Common myeloid progenitor, CD34-positive (primary cell): Measurements from ENCODE around the gene DDX43.
"Not testable (repeated sequence)": the region's sequence is repeated elsewhere in the genome, so short reads cannot be mapped to it uniquely, and the experiment has no call there.

Source experiments
- CTCF ChIA-PET: fragments of 350-600 bp; sonication (Branson Sonifier 250); formaldehyde crosslinking; loops from one replicate; lab custom pipeline; 2021; ENCODE audit warnings: antibody characterized with exemption; lab: Charles Lee
- POLR2A ChIA-PET: fragments of 350-600 bp; sonication (Branson Sonifier 250); formaldehyde crosslinking; loops from one replicate; lab custom pipeline; 2021; ENCODE audit warnings: antibody characterized with exemption; lab: Charles Lee
- DNase-seq, 3 donors: peaks; one replicate each; pipeline versions ENCODE4 v3.0.0 to v3.0.0-alpha.2; 2013
- H3K27ac ChIP-seq, 2 experiments: 1 replicate in 1 of 2; 2 replicates in 1 of 2; pipeline ENCODE4 v1.7.0; 2013; ENCODE audit warnings: inconsistent platforms in 2 of 2, low read length in 2 of 2, mild to moderate bottlenecking in 2 of 2, low read depth in 1 of 2, moderate library complexity in 1 of 2; ENCODE audit not compliant: severe bottlenecking in 2 of 2, insufficient read depth in 1 of 2, poor library complexity in 1 of 2
- H3K27me3 ChIP-seq, 5 experiments: replicated peaks in 2 of 5; 1 replicate in 3 of 5; 2 replicates in 2 of 5; pipeline versions ENCODE4 v1.6.1 to v1.7.0; 2013; ENCODE audit warnings: low read length in 4 of 5, mild to moderate bottlenecking in 2 of 5, moderate library complexity in 2 of 5, inconsistent platforms in 1 of 5; ENCODE audit not compliant: insufficient read depth in 5 of 5, control insufficient read depth in 4 of 5
- H3K36me3 ChIP-seq, 4 experiments: 1 replicate in 2 of 4; 2 replicates in 2 of 4; pipeline versions ENCODE4 v1.6.1 to v1.7.0; 2013; ENCODE audit warnings: low read length in 3 of 4, control low read depth in 1 of 4, mild to moderate bottlenecking in 1 of 4; ENCODE audit not compliant: control insufficient read depth in 4 of 4, insufficient read depth in 4 of 4
- H3K4me1 ChIP-seq, 4 experiments: 1 replicate in 3 of 4; 2 replicates in 1 of 4; pipeline versions ENCODE4 v1.6.1 to v1.7.1; 2013; ENCODE audit warnings: low read length in 3 of 4, mild to moderate bottlenecking in 3 of 4, control low read depth in 1 of 4, inconsistent platforms in 1 of 4, moderate library complexity in 1 of 4; ENCODE audit not compliant: control insufficient read depth in 4 of 4, insufficient read depth in 4 of 4; ENCODE audit errors: control extremely low read depth in 1 of 4
- H3K4me3 ChIP-seq, 7 experiments: 1 replicate in 4 of 7; 2 replicates in 3 of 7; pipeline versions ENCODE4 v1.5.1 to v1.7.0; 2013; ENCODE audit warnings: mild to moderate bottlenecking in 7 of 7, low read length in 6 of 7, moderate library complexity in 6 of 7, inconsistent platforms in 2 of 7, low read depth in 2 of 7, control low read depth in 1 of 7; ENCODE audit not compliant: insufficient read depth in 4 of 7, control insufficient read depth in 1 of 7; ENCODE audit errors: extremely low read depth in 1 of 7
- H3K9me3 ChIP-seq, 5 experiments: 1 replicate in 4 of 5; 2 replicates in 1 of 5; pipeline versions ENCODE4 v1.6.1 to v1.7.1; 2013; ENCODE audit warnings: low read length in 4 of 5, mild to moderate bottlenecking in 2 of 5, inconsistent platforms in 1 of 5, low read depth in 1 of 5, moderate library complexity in 1 of 5; ENCODE audit not compliant: control insufficient read depth in 4 of 5, insufficient read depth in 2 of 5; ENCODE audit errors: control extremely low read depth in 1 of 5
- WGBS: methylation state at CpG from one replicate; pipeline ENCODE4 v1.1.5; 2013; ENCODE audit not compliant: insufficient coverage; 5-methylcytosine and 5-hydroxymethylcytosine counted together

DDX43 gene

DNA sequence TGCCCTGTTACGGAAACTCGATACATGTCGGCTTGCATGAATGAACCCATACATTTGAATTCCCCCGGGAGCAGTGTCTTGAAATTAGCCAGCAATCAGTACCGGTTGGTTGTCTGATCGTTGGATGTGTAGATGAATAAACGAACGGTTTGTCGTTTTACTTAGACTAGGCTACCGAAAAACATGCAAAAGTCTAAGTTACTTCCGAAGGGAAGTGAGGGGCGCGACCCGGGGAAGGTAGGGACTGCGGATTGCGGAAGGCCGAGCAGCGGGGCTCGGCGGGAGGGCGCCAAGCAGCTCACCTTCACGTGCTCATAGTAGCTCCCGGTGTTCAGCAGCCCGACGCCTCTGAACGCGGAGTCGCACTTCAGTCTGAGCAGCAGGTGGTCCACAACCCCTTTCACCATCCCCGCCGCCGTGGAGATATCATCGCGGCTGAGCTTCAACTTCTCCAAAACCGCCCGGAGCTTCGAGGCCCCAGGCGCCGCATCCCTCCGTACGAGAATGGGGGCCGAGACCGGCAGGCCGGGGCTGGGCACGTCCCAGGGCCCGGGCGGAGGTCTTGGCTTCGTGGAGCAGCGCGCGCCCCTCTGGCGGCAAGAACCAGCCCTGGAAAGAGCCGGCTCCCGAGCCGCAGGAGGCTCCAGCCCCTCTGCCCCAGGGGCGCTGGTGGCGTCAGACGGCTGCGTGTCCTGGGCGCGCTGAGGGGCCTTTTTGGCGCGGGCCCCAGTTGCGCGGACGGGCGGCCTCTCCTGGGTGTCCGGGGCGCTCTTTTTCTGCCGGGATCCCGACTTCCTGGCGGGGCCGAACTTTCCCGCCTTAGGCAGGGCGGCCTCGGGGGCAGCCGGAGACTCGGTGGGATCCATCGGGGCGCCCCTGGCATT is 56.8 kb downstream of the DDX43 start:
- WGBS: 0% methylated on average over 65 of the region's 79 CpGs
- POLR2A ChIA-PET: interaction anchor here (0.6 to 3.4 kb wide), 4 partner anchors 10 to 64 kb away, joined by 3 to 31 read pairs (median 3); partner anchors contain the start of gene MTO1
- no peaks in the 10 kb centered on the region for H3K27me3 ChIP-seq
- CTCF ChIA-PET: interaction anchor here (0.8 to 2.0 kb wide), 3 partner anchors 10 to 31 kb away, joined by 3 to 4 read pairs (median 3); partner anchors contain the start of gene MTO1
- DNase-seq: peak; percentile 60 to 83 (median 73)
- H3K9me3 ChIP-seq: no peaks in the 10 kb centered on the region
- H3K4me3 ChIP-seq: peak overlapping the region; percentile 66 to 95 (median 78)
- peak overlapping the region; percentile 46 to 74 for H3K27ac ChIP-seq
- peaks cover 0 to 5% (median under 1%) of the 10 kb centered on the region in 4 experiments for H3K36me3 ChIP-seq
- H3K4me1 ChIP-seq: peaks cover 10 to 31% (median 26%) of the 10 kb centered on the region in 4 experiments

DNA sequence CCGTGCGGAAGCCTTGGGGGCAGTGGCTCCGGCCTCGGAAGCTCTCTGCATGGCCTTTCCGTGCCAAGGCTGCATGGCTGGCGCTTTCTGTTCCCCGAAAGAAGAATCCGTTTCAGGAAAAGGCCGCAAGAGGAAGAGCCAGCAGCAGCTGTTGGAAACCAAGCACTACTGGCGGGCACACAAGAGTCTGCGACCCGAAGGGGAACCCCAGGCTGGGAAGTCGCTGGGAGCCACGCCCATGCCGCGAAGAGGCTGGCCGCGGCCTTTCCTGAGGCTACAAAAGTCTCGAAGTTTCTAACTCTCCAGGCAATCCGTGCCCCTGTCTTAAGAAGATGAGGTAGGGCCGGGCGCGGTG is 57.5 kb downstream of the DDX43 start, which contains the start of gene CGAS:
Gene CGAS, minus strand, starts transcription at position 191 of the 355 bp plus-strand sequence. Its CDS starts 116 bp downstream, at position 75.
- WGBS: 0% methylated on average over 22 of the region's 23 CpGs
- DNase-seq: peak; percentile 78 to 92 (median 92)
- H3K27me3 ChIP-seq: no peaks in the 10 kb centered on the region
- H3K27ac ChIP-seq: peak within 1 kb of the TSS; percentile 46 to 74
- ChIA-PET CTCF (interaction anchor here (1.1 to 2.0 kb wide), 2 partner anchors 13 to 32 kb away, joined by 3 to 4 read pairs; no protein-coding TSS in a partner anchor), POLR2A (interaction anchor here (0.6 to 3.4 kb wide), 4 partner anchors 10 to 63 kb away, joined by 3 to 31 read pairs (median 3); partner anchors contain the start of gene MTO1)
- peaks cover 10 to 31% (median 27%) of the 10 kb centered on the region in 4 experiments for H3K4me1 ChIP-seq
- H3K36me3 ChIP-seq: peaks cover 0 to 5% (median under 1%) of the 10 kb centered on the region in 4 experiments
- peak within 1 kb of the TSS; percentile 66 to 95 (median 78) for H3K4me3 ChIP-seq
- H3K9me3 ChIP-seq: no peaks in the 10 kb centered on the region

DNA sequence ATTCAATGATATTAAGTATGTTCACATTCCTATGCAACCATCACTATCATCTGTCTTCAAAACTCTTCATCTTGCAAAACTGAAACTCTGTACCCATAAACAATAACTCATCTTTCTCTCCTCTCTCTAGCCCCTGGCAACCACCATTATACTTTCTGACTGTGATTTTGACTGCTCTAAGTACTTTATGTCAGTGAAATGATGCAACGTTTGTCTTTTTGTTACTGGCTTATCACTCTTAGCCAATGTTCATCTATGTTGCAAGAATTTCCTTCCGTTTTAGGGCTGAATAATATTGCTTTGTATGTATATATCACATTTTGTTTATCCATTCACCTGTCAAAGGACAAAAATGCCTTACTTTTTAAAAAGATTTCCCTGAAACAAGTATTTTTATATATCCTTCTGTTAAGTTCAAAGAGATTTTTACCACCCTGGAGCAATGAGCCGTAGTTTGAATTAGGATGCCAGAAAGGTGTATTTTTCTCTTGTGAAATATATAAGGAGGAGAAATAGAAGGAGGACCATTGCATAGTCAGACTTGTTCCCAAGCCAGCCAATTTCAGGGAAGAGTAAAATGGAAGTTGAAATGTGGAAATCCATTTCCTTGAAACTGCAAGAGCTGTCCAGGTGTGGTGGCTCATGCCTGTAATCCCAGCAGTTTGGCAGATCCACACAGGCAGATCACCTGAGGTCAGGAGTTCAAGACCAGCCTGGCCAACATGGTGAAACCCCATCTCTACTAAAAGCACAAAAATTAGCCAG is 61.4 kb downstream of the DDX43 start:
- POLR2A ChIA-PET: no interaction called here
- peak; percentile 36 to 64 (median 59) for DNase-seq

DNA sequence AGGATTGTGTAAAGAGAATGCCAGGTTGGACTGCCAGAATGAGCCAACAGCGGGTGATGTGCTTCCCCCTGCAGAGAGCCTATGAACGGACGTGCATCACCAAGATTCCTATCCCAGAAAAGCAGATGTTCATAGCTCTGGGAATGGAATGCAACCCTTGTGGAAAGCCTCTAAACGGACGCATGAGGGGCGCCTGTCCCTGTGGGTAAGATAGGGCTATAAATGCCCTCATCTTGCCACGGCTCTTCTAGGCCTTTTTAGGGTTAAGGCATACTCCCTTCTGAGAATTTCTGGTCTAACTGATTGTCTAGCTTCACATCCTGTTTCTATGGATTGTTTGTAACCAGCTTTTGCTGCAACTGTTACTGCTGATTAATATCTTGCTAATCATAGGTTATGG is 64.8 kb downstream of the DDX43 start:
- H3K27me3 ChIP-seq, DNase-seq, H3K4me3 ChIP-seq, POLR2A ChIA-PET, H3K27ac ChIP-seq, H3K9me3 ChIP-seq, H3K36me3 ChIP-seq: not testable (repeated sequence)
- WGBS: 88% methylated on average over 4 of the region's 7 CpGs
- peaks cover 9 to 43% (median 19%) of the 10 kb centered on the region in 4 experiments for H3K4me1 ChIP-seq
- CTCF ChIA-PET: interaction anchor here (0.7 kb wide), 1 partner anchor 35 kb away, joined by 3 read pairs; no protein-coding TSS in a partner anchor

More for the DNA sequence above, 61.4 kb downstream of the DDX43 start:
- CTCF ChIA-PET: no interaction called here
- Histone ChIP-seq H3K4me3 (peak overlapping the region in 2 of 7 experiments; percentile 5 to 15), H3K9me3 (no peaks in the 10 kb centered on the region), H3K27me3 (no peaks in the 10 kb centered on the region), H3K27ac (no peak overlapping the region), H3K36me3 (no peaks in the 10 kb centered on the region), H3K4me1 (peaks cover 7 to 38% (median 19%) of the 10 kb centered on the region in 4 experiments)
- WGBS: 86% methylated on average over 1 of the region's 3 CpGs

DNA sequence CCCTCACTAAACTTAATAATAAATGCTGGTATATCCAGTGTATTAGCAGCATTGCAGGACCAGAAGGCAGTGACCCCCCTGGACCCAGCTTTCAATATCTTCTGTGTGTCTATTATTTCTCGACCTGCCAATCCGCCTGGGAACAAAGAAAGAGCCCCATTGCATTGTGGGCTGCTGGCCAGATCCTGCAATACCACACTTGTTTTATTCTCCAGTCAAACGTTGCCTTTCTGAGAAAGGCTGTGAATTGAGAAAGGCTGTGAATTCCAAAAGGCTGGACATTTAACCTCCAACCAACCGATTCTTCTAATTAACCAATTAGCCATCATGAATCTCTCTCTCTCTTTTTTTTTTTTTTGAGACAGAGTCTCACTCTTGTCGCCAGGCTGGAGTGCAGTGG is 65.4 kb downstream of the DDX43 start:
- ChIA-PET POLR2A (no interaction called here), CTCF (interaction anchor here (0.7 kb wide), 1 partner anchor 35 kb away, joined by 3 read pairs; no protein-coding TSS in a partner anchor)
- H3K9me3 ChIP-seq: no peaks in the 10 kb centered on the region
- no peaks in the 10 kb centered on the region for H3K27me3 ChIP-seq
- H3K36me3 ChIP-seq: peaks cover 0 to 6% (median 2%) of the 10 kb centered on the region in 4 experiments
- no peak for DNase-seq
- no peak overlapping the region for H3K4me3 ChIP-seq
- WGBS: 89% methylated on average over 3 of the region's 5 CpGs
- no peak overlapping the region for H3K27ac ChIP-seq
- H3K4me1 ChIP-seq: peaks cover 9 to 39% (median 19%) of the 10 kb centered on the region in 4 experiments

DNA sequence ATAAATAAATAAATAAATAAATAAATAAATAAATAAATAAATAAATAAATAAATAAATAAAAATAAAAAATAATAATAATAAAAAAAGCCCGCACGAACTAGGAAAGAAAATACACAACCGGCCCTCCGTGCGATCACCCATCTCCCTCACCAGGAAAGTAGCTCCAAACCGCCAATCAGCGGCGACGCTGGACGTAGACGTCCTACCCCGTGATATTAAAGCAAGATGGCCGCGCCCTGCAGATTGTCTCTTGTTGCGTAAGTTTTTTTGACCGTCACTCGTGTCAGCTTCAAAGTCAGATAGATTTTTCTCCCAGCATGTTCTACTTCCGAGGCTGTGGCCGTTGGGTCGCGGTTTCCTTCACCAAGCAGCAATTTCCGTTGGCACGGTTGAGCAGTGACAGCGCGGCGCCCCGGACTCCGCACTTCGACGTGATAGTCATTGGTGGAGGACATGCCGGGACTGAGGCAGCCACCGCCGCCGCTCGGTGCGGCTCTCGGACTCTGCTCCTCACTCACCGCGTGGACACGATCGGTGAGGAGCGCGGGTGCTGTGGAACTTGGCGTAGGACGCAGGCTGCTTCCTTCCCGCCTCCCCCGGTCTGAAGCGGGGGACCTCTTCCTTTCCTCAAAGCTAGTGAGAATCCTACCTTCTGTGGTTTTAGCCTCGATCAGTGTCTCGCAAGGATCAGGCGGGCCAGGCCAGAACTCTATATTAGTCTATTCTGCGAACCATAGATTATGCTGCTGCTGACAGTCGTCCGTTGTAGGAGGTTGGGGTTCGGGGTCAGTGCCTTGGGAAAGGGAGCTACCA is 67.1 kb downstream of the DDX43 start, which contains the start of gene MTO1:
Gene MTO1, plus strand, starts transcription at position 201 of the 814 bp plus-strand sequence. Its CDS starts 118 bp downstream, at position 319.
- peak within 1 kb of the TSS; percentile 90 to 98 for H3K27ac ChIP-seq
- H3K9me3 ChIP-seq: no peaks in the 10 kb centered on the region
- peaks cover 0 to 16% (median 8%) of the 10 kb centered on the region in 4 experiments for H3K36me3 ChIP-seq
- H3K4me3 ChIP-seq: peak within 1 kb of the TSS; percentile 88 to 98 (median 95)
- DNase-seq: peak; percentile 89 to 96 (median 95)
- ChIA-PET POLR2A (interaction anchor here (1.0 to 2.6 kb wide), 4 partner anchors 10 to 193 kb away, joined by 3 to 31 read pairs (median 8); partner anchors contain the start of genes CGAS, EEF1A1 and SLC17A5), CTCF (interaction anchor here (0.8 to 1.8 kb wide), 9 partner anchors 9 to 152 kb away, joined by 3 to 5 read pairs (median 3); no protein-coding TSS in a partner anchor)
- peaks cover 2 to 32% (median 13%) of the 10 kb centered on the region in 4 experiments for H3K4me1 ChIP-seq
- no peaks in the 10 kb centered on the region for H3K27me3 ChIP-seq
- WGBS: 0% methylated on average over 38 of the region's 55 CpGs
